Medulla oblongata (tissue), 1 donor: ENCODE results near the gene IGF2BP2.
"Not testable (repeated sequence)": the region's sequence is repeated elsewhere in the genome, so short reads cannot be mapped to it uniquely, and the experiment has no call there.

Source experiments
- DNase-seq: peaks from one replicate; pipeline ENCODE4 v3.0.0-alpha.2; 2015; ENCODE audit errors: extremely low spot score

The IGF2BP2 gene

GRCh38 chr3:185646382-185647133 lies 178.3 kb downstream of the IGF2BP2 start:
- no peak for DNase-seq

- no peak for DNase-seq
Measured at GRCh38 chr3:185645596-185646381, 179.1 kb downstream of the IGF2BP2 start.

DNA sequence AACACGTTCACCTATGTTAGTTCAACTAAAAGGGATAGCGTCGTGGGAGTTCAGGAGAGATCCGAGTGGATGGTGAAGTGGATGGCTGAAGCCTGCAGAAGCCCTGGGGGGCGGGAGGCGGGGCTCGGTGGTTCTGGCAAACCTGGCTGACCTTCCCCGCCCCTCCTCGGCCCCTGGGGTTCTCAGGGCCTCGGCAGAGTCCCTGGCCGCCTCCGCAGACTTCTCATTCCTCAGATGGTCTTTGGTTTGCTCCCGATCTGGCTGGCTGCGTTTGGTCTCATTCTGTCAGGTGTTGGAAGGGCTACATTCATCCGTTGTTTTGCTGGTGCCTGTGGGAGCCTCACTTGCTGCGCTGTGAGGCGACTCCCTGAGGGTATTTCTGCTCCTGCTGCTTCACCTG lies 179.7 kb downstream of the IGF2BP2 start:
- not testable (repeated sequence) for DNase-seq

DNA sequence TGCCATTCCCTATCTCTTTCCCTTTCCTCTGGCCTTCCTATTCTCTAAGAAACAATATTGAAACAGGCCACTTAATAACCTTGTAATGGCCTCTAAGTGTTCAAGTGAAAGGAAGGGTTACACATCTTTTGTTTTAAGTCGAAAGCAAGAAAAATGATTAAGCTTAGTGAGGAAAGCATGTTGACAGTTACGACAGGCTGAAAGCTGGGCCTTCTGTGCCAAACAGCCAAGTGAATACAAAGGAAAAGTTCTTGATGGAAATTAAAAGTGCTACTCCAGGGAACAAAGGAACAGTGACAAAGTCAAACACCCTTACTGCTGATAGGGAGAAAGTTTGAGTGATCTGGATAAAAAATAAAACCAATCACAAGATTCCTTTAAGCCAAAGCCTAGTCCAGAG lies 184.5 kb downstream of the IGF2BP2 start:
- DNase-seq: no peak

DNA sequence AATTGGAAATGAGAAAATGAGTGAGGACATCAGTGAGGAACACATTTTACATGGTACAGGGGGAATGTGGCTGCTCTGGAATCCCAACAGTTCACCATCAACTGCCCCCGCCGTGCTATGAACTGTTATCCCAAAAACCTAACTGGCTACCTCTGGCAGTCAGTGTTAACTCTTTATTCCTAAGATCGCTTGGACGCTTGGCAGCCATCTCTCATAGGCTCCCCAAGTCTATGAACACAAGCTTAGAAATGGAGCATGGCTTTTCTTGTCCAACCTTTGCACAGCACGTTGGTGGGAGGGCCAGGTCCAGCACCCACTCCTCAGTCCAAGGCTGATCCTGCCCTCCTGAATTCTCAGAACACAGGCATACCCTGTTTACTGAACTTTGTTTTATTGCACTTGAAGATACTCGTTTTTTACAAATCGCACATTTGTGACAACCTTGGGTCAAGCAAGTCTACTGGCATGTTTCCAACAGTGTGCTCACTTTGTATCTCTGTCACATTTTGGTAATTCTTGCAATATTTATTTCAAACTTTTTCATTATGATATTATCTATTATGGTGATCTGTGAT lies 185.1 kb downstream of the IGF2BP2 start:
- no peak for DNase-seq

- DNase-seq: not testable (repeated sequence)
Measured at GRCh38 chr3:185638651-185639050, 186.2 kb downstream of the IGF2BP2 start.

- no peak for DNase-seq
Measured at GRCh38 chr3:185637388-185637787, 187.5 kb downstream of the IGF2BP2 start.

DNA sequence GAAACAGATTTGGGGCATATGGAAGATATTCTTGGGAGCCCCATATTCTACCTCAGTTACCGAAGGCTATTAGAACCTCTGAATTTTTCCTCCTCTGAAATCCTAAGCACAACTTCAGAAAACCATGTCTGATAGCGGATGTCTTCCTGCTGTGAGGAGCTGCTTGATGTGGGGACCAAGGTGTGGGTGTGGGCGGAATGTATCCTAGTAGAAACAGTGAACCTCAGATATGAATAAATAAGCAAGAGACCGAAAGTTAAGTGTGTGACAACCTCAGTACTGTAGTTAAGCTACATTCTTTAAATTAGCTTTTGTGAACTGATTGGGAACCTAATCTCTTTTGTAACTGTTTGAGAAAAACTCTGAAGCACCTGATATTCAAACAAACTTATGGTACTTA lies 191.8 kb downstream of the IGF2BP2 start:
- no peak for DNase-seq

DNA sequence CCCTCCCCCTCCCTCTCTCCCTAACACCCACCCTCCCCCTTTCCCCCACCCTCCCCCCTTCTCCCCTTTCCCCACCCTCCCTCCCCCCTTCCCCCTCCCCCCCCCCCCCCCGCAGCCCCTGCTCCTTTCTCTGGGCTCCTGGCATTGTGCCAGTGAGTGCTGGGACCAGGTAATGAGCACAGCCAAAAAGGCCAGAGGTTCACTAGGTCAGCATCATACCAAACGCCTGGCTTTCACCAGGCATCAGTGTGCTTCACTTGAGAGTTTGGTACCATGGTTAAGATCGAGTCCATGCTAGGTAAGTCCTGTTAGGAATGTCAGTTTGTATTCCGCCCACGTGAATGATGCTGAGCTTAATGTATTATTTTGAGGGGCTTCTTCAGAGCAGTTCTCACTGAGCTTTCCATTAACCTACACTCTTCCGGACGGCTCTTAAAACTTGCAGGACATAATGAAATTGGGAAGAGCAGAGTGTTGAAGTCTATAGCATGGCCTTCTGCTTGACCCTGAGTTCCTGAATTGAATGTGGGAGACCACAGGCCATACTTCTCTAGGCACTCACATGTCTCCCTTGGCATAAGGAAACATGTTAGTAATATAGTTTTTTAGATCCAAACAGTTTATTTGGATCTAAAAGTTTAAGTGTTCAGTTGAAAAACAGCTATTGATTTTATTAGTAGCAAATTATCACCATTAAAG lies 193.2 kb downstream of the IGF2BP2 start:
- DNase-seq: no peak

DNA sequence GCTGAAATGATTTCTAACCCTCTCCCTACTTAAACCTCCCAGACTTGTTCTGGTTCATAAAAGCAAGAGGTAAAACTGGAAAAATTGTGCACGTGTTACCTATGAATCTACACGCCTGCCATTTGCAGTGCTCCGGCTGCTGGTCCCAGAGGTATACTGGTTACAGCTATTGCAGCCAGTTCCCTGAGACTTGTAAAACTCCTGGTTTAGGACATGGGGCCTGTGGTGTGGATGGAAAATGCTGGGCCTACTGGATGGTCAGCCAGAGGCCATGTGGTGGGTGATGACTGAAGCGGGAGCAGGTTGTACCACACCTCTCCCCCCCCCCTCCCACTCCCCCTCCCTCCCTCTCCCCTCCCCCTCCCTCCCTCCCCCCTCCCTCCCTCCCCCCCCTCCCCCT lies 193.7 kb downstream of the IGF2BP2 start:
- no peak for DNase-seq

GRCh38 chr3:185630182-185630622 lies 194.6 kb downstream of the IGF2BP2 start:
- DNase-seq: peak; percentile 59

GRCh38 chr3:185629554-185630181 lies 195.2 kb downstream of the IGF2BP2 start:
- no peak for DNase-seq

- no peak for DNase-seq
Measured at GRCh38 chr3:185625784-185626183, 199.1 kb downstream of the IGF2BP2 start.

GRCh38 chr3:185623939-185624665 lies 200.7 kb downstream of the IGF2BP2 start:
- DNase-seq: no peak

DNA sequence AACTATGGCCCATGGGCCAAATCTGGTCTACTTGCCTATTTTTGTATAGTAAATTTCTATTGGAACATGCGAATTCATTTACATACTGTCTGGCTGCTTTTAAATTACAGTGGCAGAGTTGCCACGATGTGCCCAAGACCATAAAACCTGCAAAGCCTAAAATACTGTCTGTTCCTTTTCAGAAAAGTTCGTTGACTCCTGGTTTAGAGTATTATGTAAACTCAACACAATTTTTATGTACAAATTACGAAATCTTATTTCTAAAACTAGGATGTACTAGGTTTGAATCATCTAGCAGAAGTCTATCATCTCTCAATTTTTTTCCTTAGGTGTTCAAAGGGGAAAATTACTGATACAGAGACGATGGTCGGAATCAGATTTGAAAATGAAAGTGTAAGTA lies 211.8 kb downstream of the IGF2BP2 start:
- DNase-seq: no peak

GRCh38 chr3:185606196-185606595 lies 218.6 kb downstream of the IGF2BP2 start:
- DNase-seq: no peak

DNA sequence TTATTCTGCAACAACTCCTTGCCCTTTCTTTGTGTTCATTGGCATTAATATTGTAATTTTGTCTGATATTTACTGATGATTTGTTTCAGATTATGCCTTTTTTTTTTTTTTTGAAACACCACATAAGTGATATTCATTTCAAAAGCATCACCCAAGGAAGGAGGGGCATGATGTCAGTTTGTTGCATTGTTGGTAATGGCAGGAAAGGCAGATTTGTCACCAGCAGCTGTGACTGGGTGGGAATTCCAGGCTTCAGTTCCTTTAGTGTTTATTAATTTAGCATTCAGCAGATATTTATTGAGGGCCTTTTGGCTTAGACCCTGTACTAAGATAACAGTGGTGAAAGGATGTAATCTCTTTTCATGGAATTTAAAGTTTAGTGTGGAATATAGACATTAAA lies 219.3 kb downstream of the IGF2BP2 start:
- no peak for DNase-seq

DNA sequence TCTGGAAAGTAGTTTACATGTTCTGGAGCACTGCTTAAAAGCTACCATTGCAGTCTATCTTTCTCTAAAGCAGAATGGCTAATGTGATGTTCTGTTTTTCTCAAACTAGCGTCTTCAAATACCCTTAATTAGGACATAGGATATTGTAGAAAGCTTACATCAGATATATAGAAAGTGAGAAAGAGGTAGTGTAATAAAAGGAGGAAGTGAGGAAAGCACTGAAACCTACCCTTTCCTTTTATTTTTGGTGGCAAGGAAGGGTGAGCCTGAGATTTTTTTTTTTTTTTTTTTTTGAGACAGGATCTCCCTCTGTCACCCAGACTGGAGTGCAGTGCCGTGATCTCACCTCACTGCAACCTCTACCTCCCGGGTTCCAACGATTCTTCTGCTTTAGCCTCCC lies 229.3 kb downstream of the IGF2BP2 start:
- no peak for DNase-seq

GRCh38 chr3:185594073-185594472 lies 230.8 kb downstream of the IGF2BP2 start:
- no peak for DNase-seq
